ENCODE measurements around the gene EPB41L4B. TPM values are rescaled to one million over a fixed set of nuclear protein-coding genes. Genes with fewer than 3 reads are reported as not detected.
"Not testable (repeated sequence)": the region's sequence is repeated elsewhere in the genome, so short reads cannot be mapped to it uniquely, and the experiment has no call there.

The EPB41L4B gene
- total RNA-seq, 1 donor from 2014 or later = 0.34 TPM

GRCh38 chr9:109242741-109243140, 78.1 kb downstream of the EPB41L4B start:
- DNase-seq = no peak

GRCh38 chr9:109242014-109242413, 78.8 kb downstream of the EPB41L4B start:
- DNase-seq = no peak

GRCh38 chr9:109241207-109241606, 79.7 kb downstream of the EPB41L4B start:
- DNase-seq = no peak

- DNase-seq = no peak
These were observed 81.6 kb downstream of the EPB41L4B start for GRCh38 chr9:109239240-109239639.

GRCh38 chr9:109238655-109239054, 82.2 kb downstream of the EPB41L4B start:
- no peak for DNase-seq

GRCh38 chr9:109238125-109238524, 82.7 kb downstream of the EPB41L4B start:
- no peak for DNase-seq

- DNase-seq = no peak
These were observed 88.2 kb downstream of the EPB41L4B start for GRCh38 chr9:109232449-109233237.

- no peak for DNase-seq
These were observed 89.3 kb downstream of the EPB41L4B start for GRCh38 chr9:109231593-109231992.

GRCh38 chr9:109230277-109230676, 90.6 kb downstream of the EPB41L4B start:
- DNase-seq = no peak

GRCh38 chr9:109229682-109230081, 91.2 kb downstream of the EPB41L4B start:
- DNase-seq = no peak

- DNase-seq = no peak
These were observed 92.7 kb downstream of the EPB41L4B start for GRCh38 chr9:109228093-109228642.

GRCh38 chr9:109225629-109226028, 95.2 kb downstream of the EPB41L4B start:
- DNase-seq = no peak

GRCh38 chr9:109224751-109225150, 96.1 kb downstream of the EPB41L4B start:
- no peak for DNase-seq

GRCh38 chr9:109218242-109218641, 102.6 kb downstream of the EPB41L4B start:
- not testable (repeated sequence) for DNase-seq

- DNase-seq = no peak
These were observed 106.4 kb downstream of the EPB41L4B start for GRCh38 chr9:109214414-109214813.

- no peak for DNase-seq
These were observed 107.4 kb downstream of the EPB41L4B start for GRCh38 chr9:109213285-109214121.

- no peak for DNase-seq
These were observed 108.1 kb downstream of the EPB41L4B start for GRCh38 chr9:109212768-109213167.

- no peak for DNase-seq
These were observed 114.2 kb downstream of the EPB41L4B start for GRCh38 chr9:109206670-109207069.

GRCh38 chr9:109205526-109205925, 115.3 kb downstream of the EPB41L4B start:
- no peak for DNase-seq

- no peak for DNase-seq
These were observed 117.0 kb downstream of the EPB41L4B start for GRCh38 chr9:109203761-109204360.

GRCh38 chr9:109199676-109200075, 121.2 kb downstream of the EPB41L4B start:
- no peak for DNase-seq

GRCh38 chr9:109198736-109199382, 122.0 kb downstream of the EPB41L4B start:
- DNase-seq = peak; percentile 15

Data from dermis blood vessel endothelial cell (primary cell).